Liver (tissue), 9 donors: ENCODE results near the gene SLC12A8. TPM values are rescaled to one million over a fixed set of nuclear protein-coding genes. Genes with fewer than 3 reads are reported as not detected.

Experiments used
- DNase-seq: peaks from one replicate; pipeline ENCODE4 v3.0.0-alpha.2; 2017; ENCODE audit warnings: low spot score
- H3K27ac ChIP-seq, 2 donors: one replicate each; pipeline ENCODE4 v1.7.0; 2013; ENCODE audit warnings: inconsistent platforms in 2 of 2, low read length in 2 of 2, control low read depth in 1 of 2, low read depth in 1 of 2, mild to moderate bottlenecking in 1 of 2
- H3K27me3 ChIP-seq, 4 donors: one replicate each; pipeline versions ENCODE4 v1.6.1 to v1.7.0; 2013; ENCODE audit warnings: low read length in 3 of 4, inconsistent platforms in 1 of 4, mild to moderate bottlenecking in 1 of 4, moderate library complexity in 1 of 4; ENCODE audit not compliant: control insufficient read depth in 4 of 4, insufficient read depth in 4 of 4
- H3K36me3 ChIP-seq, 4 donors: one replicate each; pipeline versions ENCODE4 v1.6.1 to v1.7.0; 2013; ENCODE audit warnings: low read length in 3 of 4, mild to moderate bottlenecking in 3 of 4, low read depth in 1 of 4, moderate library complexity in 1 of 4; ENCODE audit not compliant: control insufficient read depth in 4 of 4, insufficient read depth in 3 of 4
- H3K4me1 ChIP-seq, 4 donors: one replicate each; pipeline versions ENCODE4 v1.6.1 to v1.7.0; 2013; ENCODE audit warnings: low read length in 3 of 4, mild to moderate bottlenecking in 3 of 4, moderate library complexity in 1 of 4; ENCODE audit not compliant: control insufficient read depth in 4 of 4, insufficient read depth in 4 of 4
- H3K4me3 ChIP-seq, 3 donors: one replicate each; pipeline versions ENCODE4 v1.6.1 to v1.7.0; 2013; ENCODE audit warnings: low read length in 3 of 3, control low read depth in 1 of 3, low read depth in 1 of 3, mild to moderate bottlenecking in 1 of 3
- H3K9ac ChIP-seq, 2 donors: one replicate each; pipeline ENCODE4 v1.7.0; 2013; ENCODE audit warnings: low read length in 2 of 2, mild to moderate bottlenecking in 2 of 2, moderate library complexity in 2 of 2, control low read depth in 1 of 2, low read depth in 1 of 2
- H3K9me3 ChIP-seq, 4 donors: one replicate each; pipeline versions ENCODE4 v1.6.1 to v1.7.0; 2013; ENCODE audit warnings: low read length in 3 of 4; ENCODE audit not compliant: control insufficient read depth in 4 of 4
- ATF3 ChIP-seq: IDR thresholded peaks from 2 replicates; pipeline ENCODE4 v1.6.1; 2016; ENCODE audit warnings: antibody characterized with exemption
- CTCF ChIP-seq: fragments of 150-350 bp; IDR thresholded peaks from 2 replicates; pipeline ENCODE4 v1.5.1; 2017; ENCODE audit warnings: improper control_type of control experiment, low read depth, low read length; ENCODE audit not compliant: missing input control
- EGR1 ChIP-seq, 2 donors: IDR thresholded peaks; 2 replicates each; pipeline ENCODE4 v1.6.1; 2016 to 2018; ENCODE audit warnings: antibody characterized with exemption in 2 of 2, low read depth in 2 of 2
- FOXA1 ChIP-seq: IDR thresholded peaks from 2 replicates; pipeline ENCODE4 v1.6.1; 2016; ENCODE audit warnings: antibody characterized with exemption
- FOXA2 ChIP-seq: IDR thresholded peaks from 2 replicates; pipeline ENCODE4 v1.6.1; 2016; ENCODE audit warnings: antibody characterized with exemption
- GABPA ChIP-seq, 2 donors: IDR thresholded peaks in 1 of 2; conservative IDR thresholded peaks in 1 of 2; 2 replicates each; pipeline ENCODE4 v1.6.1; 2016; ENCODE audit warnings: antibody characterized with exemption in 2 of 2, mild to moderate bottlenecking in 1 of 2, moderate library complexity in 1 of 2
- HNF4A ChIP-seq, 2 donors: conservative IDR thresholded peaks; 2 replicates each; pipeline ENCODE4 v1.6.1; 2016; ENCODE audit warnings: antibody characterized with exemption in 2 of 2, mild to moderate bottlenecking in 2 of 2
- HNF4G ChIP-seq: IDR thresholded peaks from 2 replicates; pipeline ENCODE4 v1.6.1; 2016; ENCODE audit warnings: antibody characterized with exemption
- JUND ChIP-seq, 2 donors: IDR thresholded peaks; 2 replicates each; pipeline ENCODE4 v1.6.1; 2016; ENCODE audit warnings: antibody characterized with exemption in 2 of 2
- MAX ChIP-seq: IDR thresholded peaks from 2 replicates; pipeline ENCODE4 v1.6.1; 2016; ENCODE audit warnings: antibody characterized with exemption
- NR2F2 ChIP-seq: IDR thresholded peaks from 2 replicates; pipeline ENCODE4 v1.6.1; 2016; ENCODE audit warnings: antibody characterized with exemption
- RAD21 ChIP-seq, 2 donors: IDR thresholded peaks; 2 replicates each; pipeline ENCODE4 v1.6.1; 2016; ENCODE audit warnings: antibody characterized with exemption in 2 of 2, mild to moderate bottlenecking in 2 of 2
- REST ChIP-seq: IDR thresholded peaks from 2 replicates; pipeline ENCODE4 v1.6.1; 2016; ENCODE audit warnings: antibody characterized with exemption, mild to moderate bottlenecking
- RXRA ChIP-seq, 2 donors: IDR thresholded peaks; 2 replicates each; pipeline ENCODE4 v1.6.1; 2017 to 2018; ENCODE audit warnings: antibody characterized with exemption in 2 of 2, mild to moderate bottlenecking in 1 of 2
- SP1 ChIP-seq: IDR thresholded peaks from 2 replicates; pipeline ENCODE4 v1.6.1; 2018; ENCODE audit warnings: antibody characterized with exemption, mild to moderate bottlenecking
- TAF1 ChIP-seq: conservative IDR thresholded peaks from 2 replicates; pipeline ENCODE4 v1.6.1; 2016; ENCODE audit warnings: antibody characterized with exemption, mild to moderate bottlenecking
- YY1 ChIP-seq: IDR thresholded peaks from 2 replicates; pipeline ENCODE4 v1.6.1; 2016; ENCODE audit warnings: antibody characterized with exemption, mild to moderate bottlenecking
- ZBTB33 ChIP-seq: IDR thresholded peaks from 2 replicates; pipeline ENCODE4 v1.6.1; 2016; ENCODE audit warnings: antibody characterized with exemption
- WGBS: extraction: QIAGEN DNeasy Blood & Tissue Kit; methylation state at CpG from one replicate; pipeline ENCODE4 v1.1.7; 2013; 5-methylcytosine and 5-hydroxymethylcytosine counted together
- polyA plus RNA-seq, 2 donors: library from polyadenylated mRNA; stranded (reverse) in 1 of 2; unstranded in 1 of 2; fragments of 200-250 nt in 1 of 2; fragments of >200 nt in 1 of 2; fragmentation: Nextera tagmentation in 1 of 2; extraction: Ambion mirVana in 1 of 2; gene quantifications; one replicate each; pipeline versions ENCODE4 v1.2.1 to v1.2.3, GENCODE V29; 2013 to 2015
- total RNA-seq, 2 donors: library from RNA; depleted of rRNA; stranded (reverse); fragments of >200 nt; gene quantifications; one replicate each; pipeline ENCODE4 v1.2.3, GENCODE V29; 2014
- donor health status: healthy.
- donor health status: healthy.
- donor health status: healthy.
- donor health status: healthy.
- donor health status: healthy.

SLC12A8 gene
- total and polyA plus RNA-seq, 4 donors, result 2.7 to 20.3 (median 5.5) TPM

- Histone ChIP-seq H3K27ac (no peak overlapping the region), H3K4me3 (no peak overlapping the region), H3K36me3 (no peaks in the 10 kb centered on the region), H3K9me3 (no peaks in the 10 kb centered on the region), H3K4me1 (peaks cover 0 to 2% (median 0%) of the 10 kb centered on the region in 4 donors), H3K9ac (no peak overlapping the region), H3K27me3 (no peaks in the 10 kb centered on the region)
- 93% methylated on average over 4 of the region's 4 CpGs for WGBS
- DNase-seq, result no peak
- no peak for TF ChIP-seq EGR1 (IDR thresholded peaks at IDR 0.05; ENCODE audit: low read depth in 2 of 2)
- TF ChIP-seq CTCF, result no peak
- TF ChIP-seq TAF1, result no peak
- TF ChIP-seq FOXA1, result no peak
- TF ChIP-seq SP1, result no peak
- no peak for TF ChIP-seq GABPA (IDR thresholded peaks at IDR 0.05 in 1 of 2, conservative IDR thresholded peaks at IDR 0.05 in 1 of 2)
- no peak for TF ChIP-seq ATF3
- no peak for TF ChIP-seq FOXA2
Observed at GRCh38 chr3:125068265-125068664, 144.3 kb downstream of the SLC12A8 start.

GRCh38 chr3:125067225-125067624 is 145.3 kb downstream of the SLC12A8 start:
- DNase-seq, result no peak
- no peak overlapping the region for H3K9ac ChIP-seq
- H3K9me3 ChIP-seq, result no peaks in the 10 kb centered on the region
- peaks cover 0 to 4% (median 0%) of the 10 kb centered on the region in 4 donors for H3K4me1 ChIP-seq
- WGBS, result 78% methylated on average over 3 of the region's 3 CpGs
- H3K27me3 ChIP-seq, result no peaks in the 10 kb centered on the region
- no peak for TF ChIP-seq RAD21 (IDR thresholded peaks at IDR 0.05)
- no peak for TF ChIP-seq GABPA (IDR thresholded peaks at IDR 0.05 in 1 of 2, conservative IDR thresholded peaks at IDR 0.05 in 1 of 2)
- TF ChIP-seq EGR1 (IDR thresholded peaks at IDR 0.05; ENCODE audit: low read depth in 2 of 2), result no peak
- TF ChIP-seq SP1, result no peak
- no peak for TF ChIP-seq ATF3
- no peak for TF ChIP-seq YY1
- TF ChIP-seq RXRA (IDR thresholded peaks at IDR 0.05), result no peak
- TF ChIP-seq CTCF, result no peak
- TF ChIP-seq TAF1, result no peak
- TF ChIP-seq REST, result no peak
- TF ChIP-seq MAX, result no peak
- TF ChIP-seq FOXA1, result no peak
- TF ChIP-seq JUND (IDR thresholded peaks at IDR 0.05), result no peak
- no peak for TF ChIP-seq HNF4A (conservative IDR thresholded peaks at IDR 0.05)
- TF ChIP-seq FOXA2, result no peak
- TF ChIP-seq ZBTB33, result no peak
- no peak for TF ChIP-seq NR2F2
- TF ChIP-seq HNF4G, result no peak
- no peak overlapping the region for H3K4me3 ChIP-seq
- H3K36me3 ChIP-seq, result no peaks in the 10 kb centered on the region
- H3K27ac ChIP-seq, result no peak overlapping the region
